GM21737 (cell line): ENCODE measurements around the gene CABP7.
A peak's percentile ranks its signal among the peaks of the same experiment; 100 is the strongest.
"Not testable (repeated sequence)": the region's sequence is repeated elsewhere in the genome, so short reads cannot be mapped to it uniquely, and the experiment has no call there.

ENCODE experiments used
- ATAC-seq: cut with Tn5 transposase; IDR thresholded peaks from one replicate; pipeline ENCODE4 v1.9.1; 2021; ENCODE audit warnings: mild to moderate bottlenecking, moderate library complexity; ENCODE audit not compliant: unreplicated experiment

CABP7 gene

DNA sequence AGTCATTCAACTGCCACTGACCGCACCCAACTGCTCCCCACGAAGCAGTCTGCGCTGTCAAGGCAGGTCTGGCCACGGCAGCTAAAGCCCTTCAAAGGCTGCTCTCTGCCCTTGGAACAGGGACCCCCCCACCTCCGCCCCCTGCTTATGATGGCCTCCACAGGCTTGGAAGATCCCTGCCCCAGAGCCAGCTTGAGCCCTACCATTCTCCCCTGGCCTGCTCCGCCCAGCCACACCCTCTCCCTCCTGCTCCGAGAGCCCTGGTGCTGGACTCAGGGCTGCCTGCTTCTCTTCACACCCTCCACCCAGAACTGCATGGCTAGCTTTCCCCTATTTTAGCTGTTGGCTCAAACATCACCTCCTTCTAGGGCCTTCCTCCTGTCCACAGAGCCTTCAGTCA is 28.0 kb downstream of the CABP7 start:
- ATAC-seq = no peak

DNA sequence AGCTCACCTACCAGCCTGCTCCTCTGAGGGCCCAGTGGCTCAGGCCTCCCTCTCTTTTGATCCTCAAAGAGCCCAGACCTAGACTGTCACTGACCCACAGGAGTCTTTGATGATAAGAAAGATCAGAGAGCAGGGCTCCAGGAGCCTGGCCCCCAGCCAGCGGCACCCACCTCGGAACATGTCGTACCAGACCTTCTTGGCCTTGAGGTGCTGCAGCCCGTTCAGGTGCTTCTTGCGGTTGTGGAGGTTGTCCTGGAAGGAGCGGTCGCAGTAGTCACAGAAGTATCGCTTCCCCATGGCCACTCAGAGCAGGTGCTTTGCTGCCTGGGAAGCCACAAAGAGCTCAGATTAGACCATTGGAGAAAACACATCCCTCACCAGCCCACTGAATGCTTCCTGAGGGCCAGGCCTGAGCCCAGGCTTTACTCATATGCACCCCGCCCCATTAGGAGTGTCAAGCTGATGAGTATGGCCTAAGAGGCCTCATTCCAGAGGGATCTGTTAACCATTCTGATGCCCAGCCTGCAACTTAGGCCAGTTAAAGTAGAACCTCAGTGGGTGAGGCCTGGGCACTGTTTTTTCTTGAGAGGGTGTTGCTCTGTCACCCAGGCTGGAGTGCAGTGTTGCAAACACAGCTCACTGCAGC is 28.6 kb downstream of the CABP7 start:
- no peak for ATAC-seq

DNA sequence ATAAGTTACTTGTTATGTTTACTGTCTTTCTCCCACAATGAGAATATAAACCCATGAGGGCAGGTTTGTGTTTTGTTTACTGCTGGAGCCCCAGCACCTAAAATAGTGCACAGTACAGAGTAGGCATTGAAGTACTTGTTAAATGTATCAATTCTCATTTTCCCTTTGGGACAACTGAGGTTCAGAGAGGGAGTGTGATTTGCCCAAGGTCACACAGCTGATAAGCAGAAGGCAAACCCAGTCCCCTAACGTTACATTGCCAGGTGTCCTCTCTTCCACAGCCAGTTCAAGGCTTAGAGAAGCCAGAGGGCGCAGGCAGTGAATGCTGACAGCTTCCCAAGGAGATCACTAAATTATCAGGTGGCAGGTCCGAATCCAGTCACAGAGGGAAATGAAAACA is 30.2 kb downstream of the CABP7 start:
- ATAC-seq = no peak

DNA sequence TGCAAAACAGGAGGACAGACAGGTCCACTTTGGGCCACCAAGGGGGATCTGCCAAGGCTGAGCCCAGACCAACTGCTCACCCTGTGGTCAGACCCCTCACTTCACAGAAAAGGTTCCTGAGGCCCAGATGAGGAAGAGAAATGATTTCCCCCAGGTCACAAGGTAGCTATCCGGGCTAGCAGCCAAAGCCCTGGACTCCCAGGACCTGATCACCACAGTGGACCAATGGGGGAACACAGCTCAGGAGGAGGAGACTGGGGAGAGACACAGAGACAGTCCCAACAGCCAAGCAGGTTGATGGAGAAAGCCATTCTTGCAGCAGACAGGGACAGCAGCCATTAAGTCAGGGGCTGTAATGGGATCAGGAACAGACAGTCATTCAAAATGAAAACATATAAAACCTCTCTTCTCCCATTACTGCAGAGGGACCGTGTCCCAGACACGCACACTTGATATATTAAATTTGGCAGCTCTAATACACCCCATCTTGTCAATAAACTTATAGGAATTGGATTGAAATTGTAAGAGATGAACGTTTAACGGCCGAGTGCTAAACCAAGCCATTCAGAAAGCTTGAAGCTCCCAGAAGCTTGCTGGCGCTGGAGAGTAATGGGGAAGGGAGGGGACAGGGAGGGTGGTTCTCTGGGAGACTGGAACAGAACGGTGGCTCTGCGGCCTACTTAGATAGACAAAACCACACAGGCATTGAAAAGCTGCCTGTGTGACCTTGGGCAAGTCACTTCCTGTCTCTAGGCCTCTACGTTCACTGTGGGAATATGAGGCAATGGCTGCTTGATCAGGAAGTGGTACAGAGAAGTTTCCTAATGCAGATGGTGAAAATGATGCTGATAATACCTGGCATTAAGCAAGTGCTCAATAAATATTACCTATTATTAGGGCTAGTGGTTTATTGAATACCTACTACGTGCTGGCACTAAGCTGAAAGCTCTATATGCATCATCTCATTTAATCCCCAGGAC is 31.0 kb downstream of the CABP7 start:
- no peak for ATAC-seq

DNA sequence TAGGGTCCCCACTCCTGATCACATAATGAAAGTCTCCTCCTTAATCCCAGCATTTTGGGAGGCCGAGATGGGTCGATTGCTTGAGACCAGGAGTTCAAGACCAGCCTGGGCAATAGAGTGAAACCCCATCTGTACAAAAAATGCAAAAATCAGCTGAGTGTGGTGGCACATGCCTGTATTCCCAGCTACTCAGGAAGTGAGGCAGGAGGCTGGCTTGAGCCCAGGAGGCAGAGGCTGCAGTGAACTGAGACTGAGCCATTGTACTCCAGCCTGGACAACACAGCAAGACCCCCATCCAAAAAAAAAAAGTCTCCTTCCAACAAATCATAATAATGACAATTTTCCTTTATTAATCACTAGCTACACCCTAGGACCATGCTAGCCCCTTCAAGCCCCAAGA is 31.9 kb downstream of the CABP7 start:
- no peak for ATAC-seq

DNA sequence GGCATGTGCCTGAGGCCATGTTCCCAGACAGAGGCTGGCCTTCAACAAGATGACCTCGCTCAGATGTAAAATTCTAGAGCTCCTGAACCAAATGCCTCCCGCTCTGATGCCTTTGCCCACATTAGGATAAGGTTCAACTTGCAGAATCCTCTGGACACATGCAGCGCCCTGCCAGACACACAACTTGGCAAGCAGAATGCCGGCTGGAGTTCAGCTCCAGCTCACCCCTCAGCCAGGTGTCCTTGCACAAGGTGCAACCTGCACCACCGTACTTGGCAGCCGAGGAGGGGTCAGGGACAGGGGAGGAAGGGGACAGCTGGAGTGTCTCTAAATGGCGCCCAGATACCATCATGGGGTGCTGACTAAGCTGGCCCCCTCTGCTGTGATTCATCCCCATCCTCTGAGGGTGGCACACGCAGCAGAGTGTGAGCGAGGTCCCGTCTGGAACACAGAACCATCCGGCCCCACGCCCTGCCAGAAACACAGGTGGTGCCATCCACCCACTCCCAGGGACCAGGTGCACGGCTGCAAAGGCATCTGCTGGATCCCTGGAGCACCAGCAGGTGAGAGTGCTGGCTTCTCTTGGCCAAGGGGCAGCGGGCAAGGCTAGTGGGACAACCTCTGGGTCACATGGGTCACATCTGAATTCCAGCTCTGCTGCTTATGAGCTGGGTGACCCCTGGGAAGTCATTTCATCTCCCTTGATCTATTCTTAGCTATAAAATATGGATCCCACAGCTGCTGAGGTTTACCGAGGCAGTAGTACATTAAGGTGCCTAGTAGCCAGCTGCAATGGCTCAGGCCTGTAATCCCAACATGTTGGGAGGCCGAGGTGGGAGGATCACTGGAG is 34.2 kb downstream of the CABP7 start:
- no peak for ATAC-seq

DNA sequence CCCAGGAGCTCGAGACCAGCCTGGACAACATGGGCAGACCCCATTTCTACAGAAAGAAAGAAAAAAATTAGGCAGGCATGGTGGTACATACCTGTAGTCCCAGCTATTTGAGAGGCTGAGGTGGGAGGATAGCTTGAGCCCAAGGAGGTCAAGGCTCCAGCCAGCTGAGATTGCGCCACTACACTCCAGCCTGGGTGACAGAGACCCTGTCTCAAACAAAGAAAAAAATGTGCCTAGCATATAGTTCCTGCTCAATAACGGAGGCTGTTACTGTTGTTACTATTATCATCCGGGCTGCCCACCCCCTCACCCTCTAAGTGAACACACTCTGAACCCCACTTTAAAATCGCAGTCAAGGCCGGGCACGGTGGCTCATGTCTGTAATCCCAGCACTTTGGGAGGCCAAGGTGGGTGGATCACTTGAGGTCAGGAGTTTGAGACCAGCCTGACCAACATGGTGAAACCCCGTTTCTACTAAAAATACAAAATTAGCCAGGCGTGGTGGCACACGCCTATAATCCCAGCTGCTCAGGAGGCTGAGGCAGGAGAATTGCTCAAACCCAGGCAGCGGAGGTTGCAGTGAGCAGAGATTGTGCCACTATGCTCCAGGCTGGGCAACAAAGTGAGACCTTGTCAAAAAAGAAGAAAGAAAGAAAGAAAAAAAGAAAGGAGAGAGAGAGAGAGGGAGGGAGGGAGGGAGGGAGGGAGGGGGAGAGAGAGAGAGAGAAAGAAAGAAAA is 35.0 kb downstream of the CABP7 start:
- ATAC-seq = not testable (repeated sequence)

DNA sequence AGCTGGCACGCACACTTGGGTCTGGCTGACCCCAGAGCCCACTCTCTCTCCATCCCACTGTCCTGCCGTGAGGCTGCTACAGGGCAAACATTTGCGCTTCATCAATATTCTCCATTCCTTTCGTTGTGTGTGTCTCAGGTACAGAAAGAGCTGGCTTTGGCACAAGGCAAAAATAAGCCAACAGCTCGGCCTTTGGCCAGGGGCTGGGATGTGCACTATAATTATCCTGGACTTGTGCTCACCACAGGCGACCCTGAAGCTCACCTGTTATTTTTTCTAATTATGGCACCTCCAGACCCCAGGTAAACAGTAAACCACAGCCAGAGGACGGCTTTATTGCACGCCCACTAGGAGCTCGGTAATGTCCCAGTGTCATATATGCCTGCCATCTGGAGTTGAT is 36.1 kb downstream of the CABP7 start:
- no peak for ATAC-seq

DNA sequence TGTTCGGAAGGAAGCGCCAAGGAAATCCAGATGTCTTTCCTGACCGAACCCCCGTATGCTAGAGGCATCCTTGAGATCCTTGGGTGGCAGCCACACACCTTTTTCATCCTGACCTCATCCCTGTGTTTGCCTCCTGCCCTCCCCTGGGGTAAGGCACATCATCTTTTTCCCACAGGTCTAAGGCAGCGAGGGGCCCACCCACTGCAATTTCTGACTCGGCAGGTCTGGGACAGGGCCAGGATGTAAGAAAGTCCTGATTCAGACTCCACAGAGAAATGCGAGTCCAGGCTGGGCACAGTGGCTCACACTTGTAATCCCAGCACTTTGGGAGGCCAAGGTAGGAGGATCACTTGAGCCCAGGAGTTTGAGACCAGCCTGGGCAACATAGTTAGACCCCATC is 36.5 kb downstream of the CABP7 start:
- ATAC-seq = no peak

DNA sequence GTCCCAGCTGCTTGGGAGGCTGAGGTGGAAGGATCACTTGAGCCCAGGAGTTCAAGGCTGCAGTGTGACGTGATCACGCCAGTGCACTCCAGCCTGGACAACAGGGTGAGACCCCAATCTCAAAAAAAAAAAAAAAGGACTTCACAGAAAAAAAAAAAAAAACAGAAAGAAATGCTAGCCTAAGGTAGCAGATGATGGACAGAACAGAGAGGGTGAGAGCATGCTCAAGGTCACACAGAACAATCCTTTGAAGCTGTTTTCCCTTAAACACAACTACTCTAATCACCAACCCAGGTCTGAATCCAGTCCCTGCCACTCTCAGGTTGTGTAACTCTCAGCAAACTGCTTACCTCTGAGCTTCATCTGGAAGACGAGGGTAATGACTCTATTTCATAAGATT is 37.3 kb downstream of the CABP7 start:
- ATAC-seq = no peak

DNA sequence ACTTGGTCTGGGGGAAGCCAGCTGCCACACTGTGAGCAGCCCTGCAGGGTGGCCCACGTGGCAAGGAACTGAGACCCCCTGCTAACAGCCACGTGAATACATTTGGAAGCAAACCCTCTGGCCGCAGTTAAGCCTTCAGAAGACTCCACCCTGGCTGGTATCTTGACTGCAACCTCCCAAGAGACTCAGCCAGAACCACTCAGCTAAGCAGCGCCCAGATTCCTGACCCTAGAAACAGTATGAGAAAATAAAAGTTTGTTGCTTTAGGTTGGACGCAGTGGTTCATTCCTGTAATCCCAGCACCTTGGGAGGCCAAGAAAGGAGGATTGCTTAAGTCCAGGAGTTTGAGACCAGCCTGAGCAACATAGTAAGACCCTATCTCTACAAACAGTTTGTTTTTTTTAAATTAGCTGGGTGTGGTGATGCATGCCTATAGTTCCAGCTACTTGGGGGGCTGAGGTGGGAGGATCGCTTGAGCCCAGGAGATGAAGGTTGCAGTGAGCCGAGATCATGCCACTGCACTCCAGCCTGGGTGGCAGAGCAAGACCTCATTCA is 38.3 kb downstream of the CABP7 start:
- ATAC-seq = no peak

DNA sequence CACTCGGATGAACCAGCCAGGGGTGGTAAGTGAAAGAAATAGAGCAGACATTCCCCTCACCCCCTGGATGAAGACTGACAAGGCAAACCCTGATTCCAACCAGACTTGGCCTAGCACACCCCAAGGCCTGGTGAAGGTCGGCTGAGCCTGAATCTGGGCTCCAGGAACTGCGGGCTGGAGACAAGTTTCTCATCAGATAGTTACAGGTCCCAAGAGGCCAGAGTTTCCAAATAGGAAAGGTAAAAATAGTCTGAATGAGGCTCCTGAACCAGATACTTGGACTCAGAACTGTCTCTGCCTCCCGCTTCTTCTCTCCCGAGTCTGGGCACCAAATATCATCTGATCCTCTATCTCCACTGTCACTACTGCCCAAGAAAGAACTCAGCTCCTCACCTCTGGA is 39.2 kb downstream of the CABP7 start:
- ATAC-seq = no peak

DNA sequence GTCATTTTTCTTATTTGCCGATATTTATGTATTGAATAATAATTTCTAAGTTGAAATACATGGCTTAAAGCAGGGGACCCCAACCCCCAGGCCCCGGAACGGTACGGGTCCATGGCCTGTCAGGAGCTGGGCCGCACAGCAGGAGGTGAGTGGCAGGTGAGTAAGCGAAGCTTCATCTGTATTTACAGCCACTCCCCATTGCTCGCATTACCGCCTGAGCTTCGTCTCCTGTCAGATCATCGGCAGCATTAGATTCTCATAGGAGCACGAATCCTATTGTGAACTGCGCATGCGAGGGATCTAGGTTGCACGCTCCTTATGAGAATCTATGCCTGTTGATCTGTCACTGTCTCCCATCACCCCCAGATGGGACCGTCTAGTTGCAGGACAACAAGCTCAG is 42.5 kb downstream of the CABP7 start:
- no peak for ATAC-seq

DNA sequence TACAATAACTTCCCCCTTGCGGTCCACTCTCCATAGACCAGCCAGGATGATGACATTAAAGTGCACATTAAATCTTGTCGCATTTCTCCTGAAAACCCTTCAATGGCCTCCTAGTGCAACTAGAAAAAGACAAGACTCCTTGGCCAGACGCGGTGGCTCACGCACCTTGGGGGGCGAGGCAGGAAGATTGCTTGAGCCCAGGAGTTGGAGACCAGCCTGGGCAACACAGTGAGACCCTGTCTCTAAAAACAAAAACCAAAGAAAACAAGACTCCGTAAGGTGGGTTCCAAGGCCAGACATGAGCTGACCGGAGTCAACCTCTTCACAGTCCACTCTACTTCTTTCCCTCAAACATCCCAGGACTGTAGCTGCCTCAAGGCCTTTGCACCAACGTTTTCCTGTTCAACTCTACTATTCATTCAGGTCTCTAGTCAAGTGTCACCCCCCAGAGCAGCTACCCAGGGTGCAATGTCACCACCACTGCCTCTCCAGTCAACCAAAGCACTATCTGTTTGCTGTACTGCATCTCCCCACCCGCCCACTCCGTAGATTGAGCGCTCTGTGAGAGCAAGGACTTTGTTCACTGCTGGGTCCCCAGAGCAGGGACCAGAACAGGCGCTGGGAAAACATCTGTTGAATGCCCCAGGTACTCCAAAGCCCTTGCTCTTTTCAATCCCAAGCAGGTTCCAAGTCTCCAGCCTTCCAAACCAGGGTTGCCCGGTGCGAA is 46.3 kb downstream of the CABP7 start:
- ATAC-seq = peak; percentile 6

DNA sequence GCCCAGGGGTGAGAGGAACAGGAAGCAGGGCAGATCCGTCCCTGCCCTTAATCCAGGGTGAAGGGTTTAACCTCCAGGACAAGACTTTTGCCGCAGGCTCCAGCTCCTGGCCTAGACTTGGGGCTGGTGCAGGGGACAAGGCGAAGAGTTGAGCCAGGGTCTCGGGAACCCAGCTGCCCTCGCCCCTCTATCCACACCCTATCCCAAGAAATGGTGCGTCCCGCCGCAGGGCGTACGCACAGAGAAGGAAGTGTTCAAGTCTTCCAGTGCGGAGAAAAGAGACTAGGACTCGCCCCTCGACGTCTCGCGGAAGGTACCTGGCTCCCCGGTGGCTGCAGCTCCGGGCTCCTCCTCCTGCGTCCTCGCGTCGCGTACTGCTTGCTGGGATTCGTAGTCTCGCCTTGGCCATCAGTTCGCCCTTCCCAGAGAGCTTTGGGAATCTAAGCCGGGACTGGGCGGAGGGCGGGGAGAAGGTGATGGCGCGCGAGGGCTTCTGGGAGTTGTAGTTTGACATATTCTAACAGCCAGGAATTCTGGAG is 46.9 kb downstream of the CABP7 start, which contains the start of gene ZMAT5:
Gene ZMAT5, minus strand, starts transcription at position 376 of the 539 bp plus-strand sequence. CDS start 18,463 bp downstream, outside the sequence.
- ATAC-seq = peak; percentile 89

DNA sequence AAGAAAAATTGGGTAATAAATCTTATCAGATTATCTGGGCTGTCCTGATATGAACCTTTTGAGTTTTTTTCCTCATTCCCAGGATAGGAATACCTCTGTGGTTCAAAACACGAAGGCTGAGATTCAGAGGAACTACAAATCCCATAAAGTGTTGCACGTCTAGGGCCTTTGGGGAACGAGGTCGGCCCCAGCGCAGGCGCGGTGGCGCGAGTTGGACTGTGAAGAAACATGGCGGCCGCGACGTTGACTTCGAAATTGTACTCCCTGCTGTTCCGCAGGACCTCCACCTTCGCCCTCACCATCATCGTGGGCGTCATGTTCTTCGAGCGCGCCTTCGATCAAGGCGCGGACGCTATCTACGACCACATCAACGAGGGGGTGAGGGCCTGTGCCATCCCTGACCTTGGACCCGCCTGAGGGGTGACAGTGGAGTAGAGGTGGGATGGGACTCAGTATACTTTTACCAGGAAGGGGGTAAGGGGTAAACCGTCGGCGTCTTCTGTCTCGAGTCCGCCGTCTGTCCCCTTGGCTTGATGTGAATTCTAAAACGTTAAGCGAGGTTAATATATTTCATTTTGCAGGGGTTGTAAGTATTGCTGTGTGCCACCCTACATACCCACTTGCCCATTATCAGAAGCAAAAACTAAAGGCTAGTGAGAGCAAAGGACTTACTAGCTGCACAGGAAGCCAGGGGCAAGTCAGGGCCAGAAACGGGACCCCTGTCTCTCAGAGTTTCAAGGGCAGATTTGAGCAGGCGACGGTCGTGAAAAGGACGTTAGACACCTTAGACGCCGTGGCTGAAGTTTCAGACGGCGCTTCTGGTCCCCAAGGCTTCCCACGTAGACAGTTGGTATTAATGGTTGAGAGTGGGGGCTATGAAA is 47.6 kb downstream of the CABP7 start, which contains the start of gene UQCR10:
Gene UQCR10, plus strand, starts transcription at position 199 of the 881 bp plus-strand sequence. Its CDS starts 30 bp downstream, at position 229.
- peak; percentile 72 for ATAC-seq

DNA sequence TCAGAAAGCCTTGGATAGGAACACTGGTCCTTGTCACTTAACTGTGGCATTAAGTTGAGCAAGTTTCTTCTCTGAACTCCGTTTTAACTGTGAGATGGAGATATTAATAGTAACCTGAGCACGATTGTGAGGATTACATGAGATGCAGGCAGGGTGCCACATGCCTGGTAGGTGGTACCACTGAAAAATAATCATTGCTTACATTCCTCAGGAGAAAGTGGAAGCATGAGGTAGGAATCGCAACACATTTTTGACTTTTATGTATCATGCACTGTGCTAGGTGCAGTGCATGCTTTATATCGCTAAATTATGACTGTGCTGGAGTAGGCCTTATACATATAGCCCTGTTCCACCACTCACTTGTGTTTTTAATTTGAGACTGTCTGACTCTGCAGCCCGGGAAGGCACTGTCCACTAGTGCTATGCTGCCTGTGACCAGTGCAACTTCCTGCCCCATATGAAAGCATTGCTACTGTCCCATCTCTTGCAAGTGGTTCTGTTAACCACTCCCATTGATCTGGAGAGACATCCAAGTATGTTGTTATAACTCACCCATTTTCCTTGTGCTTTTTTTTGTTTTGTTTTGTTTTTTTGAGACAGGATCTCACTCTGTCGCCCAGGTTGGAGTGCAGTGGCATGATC is 48.4 kb downstream of the CABP7 start:
- no peak for ATAC-seq
